Cardiac muscle cell (in vitro differentiated cells and primary cell): ENCODE results near the gene TMEM45A. TPM values are rescaled to one million over a fixed set of nuclear protein-coding genes. Genes with fewer than 3 reads are reported as not detected.

Experiments
- DNase-seq, 2 donors: peaks; one replicate each; pipeline versions ENCODE4 v3.0.0 to v3.0.0-alpha.2; 2010 to 2017; ENCODE audit warnings: low read depth in 1 of 2, low spot score in 1 of 2
- H3K27ac ChIP-seq: fragments of 200-600 bp; sonication (generic); 2 replicates; pipeline ENCODE4 v1.5.1; 2016
- H3K27me3 ChIP-seq: fragments of 200-600 bp; sonication (generic); 2 replicates; pipeline ENCODE4 v1.6.0; 2016; ENCODE audit warnings: control low read depth
- H3K36me3 ChIP-seq: fragments of 200-600 bp; sonication (generic); 2 replicates; pipeline ENCODE4 v1.5.1; 2016; ENCODE audit warnings: control low read depth
- H3K4me1 ChIP-seq: fragments of 200-600 bp; sonication (generic); 2 replicates; pipeline ENCODE4 v1.8.1; 2017; ENCODE audit warnings: low read depth, mild to moderate bottlenecking, mixed run types
- H3K4me3 ChIP-seq: fragments of 200-600 bp; sonication (generic); 2 replicates; pipeline ENCODE4 v1.5.1; 2016; ENCODE audit warnings: mild to moderate bottlenecking
- H3K9me3 ChIP-seq: fragments of 200-600 bp; sonication (generic); 2 replicates; pipeline ENCODE4 v1.5.1; 2017; ENCODE audit warnings: low read depth, mild to moderate bottlenecking, control low read depth
- CTCF ChIP-seq: IDR thresholded peaks from 2 replicates; pipeline ENCODE4 v1.5.1; 2012; ENCODE audit warnings: low read depth, mild to moderate bottlenecking, low read length
- polyA plus RNA-seq: library from polyadenylated mRNA; unstranded; fragments of >200 nt; fragmentation: Nextera tagmentation; extraction: Ambion mirVana; gene quantifications from 2 replicates; pipeline ENCODE4 v1.2.1, GENCODE V29; 2016
- total RNA-seq: library from RNA; depleted of rRNA; stranded (reverse); fragments of >200 nt; gene quantifications from 2 replicates; pipeline ENCODE4 v1.2.3, GENCODE V29; 2016

The TMEM45A gene
- total and polyA plus RNA-seq, 2 experiments from 2014 or later, result 37.6 to 96.3 TPM

GRCh38 chr3:100556673-100557310 lies 64.4 kb downstream of the TMEM45A start:
- H3K4me1 ChIP-seq, result peaks cover 18% of the 10 kb centered on the region
- no peak overlapping the region for H3K4me3 ChIP-seq
- no peak for TF ChIP-seq CTCF
- no peaks in the 10 kb centered on the region for H3K9me3 ChIP-seq
- H3K27me3 ChIP-seq, result no peaks in the 10 kb centered on the region
- DNase-seq, result peak in 1 of 2 donors; percentile 60
- no peaks in the 10 kb centered on the region for H3K36me3 ChIP-seq
- no peak overlapping the region for H3K27ac ChIP-seq

GRCh38 chr3:100558233-100558632 lies 65.8 kb downstream of the TMEM45A start:
- Histone ChIP-seq H3K9me3 (no peaks in the 10 kb centered on the region), H3K36me3 (no peaks in the 10 kb centered on the region), H3K27me3 (no peaks in the 10 kb centered on the region), H3K4me1 (peaks cover 23% of the 10 kb centered on the region), H3K4me3 (no peak overlapping the region), H3K27ac (peak overlapping the region; percentile 46)
- DNase-seq, result no peak
- TF ChIP-seq CTCF, result no peak

GRCh38 chr3:100560426-100560825 lies 68.0 kb downstream of the TMEM45A start:
- Histone ChIP-seq H3K9me3 (no peaks in the 10 kb centered on the region), H3K27ac (no peak overlapping the region), H3K4me3 (no peak overlapping the region), H3K36me3 (no peaks in the 10 kb centered on the region), H3K4me1 (peaks cover 26% of the 10 kb centered on the region), H3K27me3 (no peaks in the 10 kb centered on the region)
- DNase-seq, result no peak
- TF ChIP-seq CTCF, result no peak

- Histone ChIP-seq H3K27me3 (no peaks in the 10 kb centered on the region), H3K9me3 (no peaks in the 10 kb centered on the region), H3K27ac (no peak overlapping the region), H3K36me3 (no peaks in the 10 kb centered on the region), H3K4me1 (peaks cover 26% of the 10 kb centered on the region), H3K4me3 (no peak overlapping the region)
- peak in 1 of 2 donors; percentile 89 for DNase-seq
- TF ChIP-seq CTCF, result no peak
Observed at GRCh38 chr3:100561459-100562158, 69.2 kb downstream of the TMEM45A start.

GRCh38 chr3:100562224-100562857 lies 69.9 kb downstream of the TMEM45A start:
- H3K27me3 ChIP-seq, result no peaks in the 10 kb centered on the region
- no peak for DNase-seq
- H3K4me3 ChIP-seq, result no peak overlapping the region
- H3K36me3 ChIP-seq, result no peaks in the 10 kb centered on the region
- H3K4me1 ChIP-seq, result peaks cover 26% of the 10 kb centered on the region
- no peak for TF ChIP-seq CTCF
- no peaks in the 10 kb centered on the region for H3K9me3 ChIP-seq
- H3K27ac ChIP-seq, result no peak overlapping the region
